Stimulated activated CD8-positive, alpha-beta memory T cell treated with anti-CD3 and anti-CD28 coated beads, Interleukin-7, amount 100 ng/mL, for 48 hours (primary cell): Measurements from ENCODE around the gene SLC4A1AP.
A peak's percentile ranks its signal among the peaks of the same experiment; 100 is the strongest.
"Not testable (repeated sequence)": the region's sequence is repeated elsewhere in the genome, so short reads cannot be mapped to it uniquely, and the experiment has no call there.

Experiments used
- DNase-seq, 2 donors: peaks; one replicate each; pipeline ENCODE4 v3.0.0-alpha.2; 2020; ENCODE audit warnings: low read depth in 1 of 2; ENCODE audit errors: extremely low read depth in 1 of 2

The SLC4A1AP gene

GRCh38 chr2:27651056-27651455 lies 12.6 kb upstream of the SLC4A1AP start:
- DNase-seq = no peak

GRCh38 chr2:27652341-27652740 lies 11.3 kb upstream of the SLC4A1AP start:
- DNase-seq = no peak

DNA sequence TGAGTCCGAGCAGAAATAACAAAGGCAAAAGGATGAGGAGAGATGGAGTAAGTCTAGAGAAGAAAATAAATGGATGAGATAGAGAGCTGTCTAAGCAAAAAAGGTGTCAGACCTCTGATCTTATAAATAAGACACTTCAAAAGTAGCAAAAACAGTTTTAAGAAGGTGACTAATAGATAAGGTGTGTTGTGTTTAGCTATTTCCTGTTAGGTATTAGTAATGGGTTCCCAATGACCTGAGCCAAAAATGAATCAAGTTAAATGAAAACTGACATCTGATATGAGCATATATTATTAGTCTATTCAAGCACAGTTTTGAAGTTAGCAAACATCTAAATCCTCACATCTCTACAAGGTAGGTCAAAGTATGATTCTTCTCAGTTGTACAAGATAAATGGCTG lies 10.9 kb upstream of the SLC4A1AP start:
- DNase-seq = no peak

GRCh38 chr2:27653397-27653796 lies 10.3 kb upstream of the SLC4A1AP start:
- no peak for DNase-seq

GRCh38 chr2:27655155-27655951 lies 8.3 kb upstream of the SLC4A1AP start:
- no peak for DNase-seq

DNA sequence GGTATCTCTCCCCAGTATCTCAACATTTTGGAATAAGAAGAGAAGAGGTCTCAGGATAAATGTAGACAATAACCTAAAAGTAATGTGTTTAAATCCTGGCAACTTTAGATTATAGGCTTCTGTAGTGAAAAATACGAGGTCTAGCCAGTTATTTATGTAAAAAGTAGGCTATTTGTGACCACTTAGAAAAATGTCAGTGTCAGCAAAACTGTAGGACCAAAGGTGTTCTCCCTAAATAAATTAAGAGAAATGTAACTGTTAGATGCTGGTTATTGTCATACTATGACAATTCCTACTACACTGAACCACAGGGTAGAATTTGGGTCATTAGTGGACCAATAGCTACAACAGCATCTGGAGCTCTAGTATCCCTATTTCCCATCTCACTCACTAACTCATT lies 2.3 kb upstream of the SLC4A1AP start:
- no peak for DNase-seq

DNA sequence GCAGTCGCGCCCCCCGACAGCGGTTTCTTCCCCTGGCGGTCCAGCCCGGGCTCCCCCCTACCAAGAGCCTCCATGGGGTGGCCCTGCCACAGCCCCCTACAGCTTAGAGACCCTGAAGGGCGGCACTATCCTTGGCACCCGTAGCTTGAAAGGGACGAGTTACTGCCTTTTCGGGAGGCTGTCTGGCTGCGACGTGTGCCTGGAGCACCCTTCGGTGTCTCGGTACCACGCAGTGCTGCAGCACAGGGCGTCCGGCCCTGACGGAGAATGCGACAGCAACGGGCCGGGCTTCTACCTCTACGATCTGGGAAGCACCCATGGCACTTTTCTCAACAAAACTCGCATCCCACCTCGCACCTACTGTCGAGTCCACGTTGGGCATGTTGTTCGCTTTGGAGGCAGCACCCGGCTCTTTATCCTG lies 475 bp downstream of the SLC4A1AP start:
- peak in 1 of 2 donors; percentile 8 for DNase-seq

GRCh38 chr2:27664622-27665363 lies 1.1 kb downstream of the SLC4A1AP start:
- DNase-seq = no peak

DNA sequence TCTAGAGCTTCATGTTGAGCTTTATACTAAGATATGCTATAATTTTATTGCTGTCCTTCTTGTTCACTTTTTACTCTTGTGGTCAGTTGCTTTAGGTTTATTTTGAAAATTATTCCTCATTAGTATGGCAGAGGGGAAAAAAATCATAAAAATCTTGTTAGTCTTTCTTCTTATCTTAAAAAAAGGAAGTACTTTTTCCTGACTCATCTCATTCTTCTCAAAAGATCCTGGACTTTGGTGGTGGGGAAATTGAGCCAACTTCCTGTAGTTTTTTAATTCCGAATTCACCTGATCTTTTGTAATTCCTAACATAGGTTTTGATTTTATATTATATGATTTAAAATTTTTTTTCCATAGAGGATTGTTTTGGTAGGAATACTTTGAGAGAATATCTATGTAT lies 3.8 kb downstream of the SLC4A1AP start:
- no peak for DNase-seq

- DNase-seq = no peak
Observed at GRCh38 chr2:27671235-27671634, 7.5 kb downstream of the SLC4A1AP start.

- no peak for DNase-seq
Observed at GRCh38 chr2:27672723-27673486, 9.2 kb downstream of the SLC4A1AP start.

DNA sequence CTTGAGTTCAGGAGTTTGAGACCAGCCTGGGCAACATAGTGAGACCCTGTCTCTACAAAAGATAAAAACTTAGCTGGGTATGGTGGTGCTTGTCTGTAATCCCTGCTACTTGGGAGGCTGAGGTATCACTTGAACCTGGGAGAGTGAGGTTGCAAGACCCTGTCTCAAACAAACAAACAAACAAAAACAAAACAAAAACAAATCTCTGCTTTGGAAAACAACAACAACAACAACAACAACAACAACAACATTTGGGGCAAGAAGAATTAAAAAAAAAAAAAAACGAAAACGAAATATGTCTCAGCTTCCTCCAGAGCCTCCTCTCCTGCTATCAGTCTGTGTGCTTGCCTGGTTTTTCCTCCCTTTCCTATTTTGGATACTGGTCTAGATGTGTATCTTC lies 16.9 kb downstream of the SLC4A1AP start:
- DNase-seq = no peak

DNA sequence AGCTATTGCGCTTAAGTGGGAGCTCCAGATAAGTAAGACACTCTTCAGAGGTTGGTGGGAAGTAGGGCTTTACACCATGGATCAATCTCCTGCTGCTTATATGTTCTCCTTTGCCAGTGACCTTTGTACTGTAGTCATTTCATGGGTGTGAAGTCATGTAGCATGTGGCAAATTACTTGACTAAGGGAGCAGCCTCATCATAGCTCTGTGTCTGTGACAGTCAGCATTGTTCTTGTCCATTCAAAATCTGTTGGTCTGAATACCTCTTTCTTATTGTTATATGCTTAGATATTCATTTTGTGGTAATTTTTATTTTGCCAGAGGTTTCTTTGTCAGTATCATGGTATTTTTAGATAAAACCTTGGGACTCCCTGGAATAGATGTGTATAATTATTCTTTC lies 18.2 kb downstream of the SLC4A1AP start:
- DNase-seq = no peak

DNA sequence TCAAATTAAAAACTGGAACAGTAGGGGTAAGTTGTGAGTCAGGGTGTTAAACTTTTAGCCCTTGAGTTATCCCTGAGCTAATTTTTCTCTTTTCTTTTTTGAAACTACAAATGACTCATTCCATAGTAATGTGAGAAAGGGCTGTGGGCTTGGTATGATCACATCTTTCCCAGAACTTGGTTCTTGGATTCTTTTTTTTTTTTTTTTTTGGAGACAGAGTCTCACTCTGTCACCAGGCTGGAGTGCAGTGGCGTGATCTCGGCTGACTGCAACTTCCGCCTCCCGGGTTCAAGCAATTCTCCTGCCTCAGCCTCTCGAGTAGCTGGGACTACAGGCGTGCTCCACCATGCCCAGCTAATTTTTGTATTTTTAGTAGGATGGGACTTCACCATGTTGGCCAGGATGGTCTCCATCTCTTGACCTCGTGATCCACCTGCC lies 18.7 kb downstream of the SLC4A1AP start:
- peak in 1 of 2 donors; percentile 14 for DNase-seq

DNA sequence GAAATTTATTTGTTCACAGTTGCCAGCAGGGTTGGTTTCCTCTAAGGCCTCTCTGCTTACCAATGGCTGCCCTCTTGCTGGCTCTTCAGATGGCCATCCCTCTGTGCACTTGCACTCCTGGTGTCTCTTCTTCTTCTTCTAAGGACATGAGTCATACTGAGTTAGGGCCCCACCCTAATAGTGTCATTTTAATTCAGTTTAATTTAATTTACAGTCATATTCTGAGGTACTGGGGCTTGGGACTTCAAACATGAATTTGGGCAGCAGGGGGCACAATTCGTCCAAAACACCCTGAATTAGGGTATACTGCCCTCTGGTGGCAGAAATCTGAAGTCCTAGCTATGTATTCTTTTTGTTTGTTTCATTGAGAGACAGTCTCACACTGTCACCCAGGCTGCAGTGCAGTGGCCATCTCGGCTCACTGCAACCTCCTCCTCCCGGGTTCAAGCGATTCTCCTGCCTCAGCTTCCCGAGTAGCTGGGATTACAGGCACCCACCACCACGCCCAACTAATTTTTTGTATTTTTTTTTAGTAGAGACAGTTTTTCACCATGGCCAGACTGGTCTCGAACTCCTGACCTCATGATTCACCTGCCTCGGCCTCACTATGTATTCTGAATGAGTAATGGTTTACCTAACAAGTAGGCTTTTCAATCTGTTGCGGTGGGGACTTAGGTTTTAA lies 19.8 kb downstream of the SLC4A1AP start:
- DNase-seq = peak; percentile 43 to 81

- DNase-seq = not testable (repeated sequence)
Observed at GRCh38 chr2:27685006-27685405, 21.3 kb downstream of the SLC4A1AP start.

DNA sequence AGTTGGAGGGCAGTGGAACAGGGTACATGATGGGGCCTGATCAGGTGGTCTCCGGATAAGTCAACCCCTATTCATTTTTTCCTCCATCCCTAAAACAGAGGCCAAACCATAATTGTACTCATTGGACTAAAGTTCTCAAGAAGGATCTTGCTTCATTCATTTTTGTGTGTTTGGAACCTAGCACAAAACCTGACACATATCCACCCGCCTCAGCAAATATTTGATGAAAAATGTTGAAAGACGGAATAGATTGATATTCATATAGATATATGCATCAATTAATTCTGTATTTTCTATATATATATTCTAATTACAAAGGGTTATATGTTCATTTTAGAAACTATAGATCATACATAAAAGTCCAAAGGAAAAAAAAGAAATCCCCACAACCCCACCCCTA lies 21.9 kb downstream of the SLC4A1AP start:
- DNase-seq = no peak

- no peak for DNase-seq
Observed at GRCh38 chr2:27687232-27687631, 23.5 kb downstream of the SLC4A1AP start.

- DNase-seq = no peak
Observed at GRCh38 chr2:27689424-27689823, 25.7 kb downstream of the SLC4A1AP start.

- no peak for DNase-seq
Observed at GRCh38 chr2:27690052-27690451, 26.4 kb downstream of the SLC4A1AP start.

- DNase-seq = no peak
Observed at GRCh38 chr2:27697660-27698059, 34.0 kb downstream of the SLC4A1AP start.
